Measurements from ENCODE around the gene MUC3A.

DNA sequence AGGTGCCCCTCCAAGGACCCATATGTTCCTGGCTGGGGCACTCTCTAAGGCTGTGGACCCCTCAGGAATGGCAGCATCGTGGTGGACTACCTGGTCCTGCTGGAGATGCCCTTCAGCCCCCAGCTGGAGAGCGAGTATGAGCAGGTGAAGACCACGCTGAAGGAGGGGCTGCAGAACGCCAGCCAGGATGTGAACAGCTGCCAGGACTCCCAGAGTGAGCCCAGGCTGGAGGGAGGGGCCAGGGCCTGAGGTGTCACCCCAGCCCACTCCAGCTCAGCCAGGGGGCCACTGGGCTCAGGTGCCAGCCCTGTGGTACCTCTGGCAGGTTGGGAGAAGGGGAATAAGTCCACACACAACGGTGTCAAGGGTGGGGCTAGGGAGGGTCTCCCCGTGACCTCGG, 15.3 kb downstream of the MUC3A start:
- TF ChIP-seq CTCF (IDR thresholded peaks at IDR 0.05; ENCODE audit: control extremely low read depth in 1 of 3, insufficient read depth in 1 of 3, low read depth in 1 of 3, low read length in 3 of 3) (no peak), KDM1A (IDR thresholded peaks at IDR 0.05; ENCODE audit: borderline replicate concordance, low read length) (no peak), GABPA (IDR thresholded peaks at IDR 0.05; ENCODE audit: borderline replicate concordance, insufficient read depth, low read length) (no peak), JUND (IDR thresholded peaks at IDR 0.05; ENCODE audit: low read length) (no peak), RFX5 (IDR thresholded peaks at IDR 0.05; ENCODE audit: borderline replicate concordance, low read depth, low read length) (no peak), MAFK (IDR thresholded peaks at IDR 0.05; ENCODE audit: low read depth, low read length) (no peak), POLR2AphosphoS5 (IDR thresholded peaks at IDR 0.05; ENCODE audit: low read depth, low read length) (no peak), SRF (IDR thresholded peaks at IDR 0.05; ENCODE audit: low read depth, low read length) (no peak)

Data from H1 (cell line).